NCI-H2171 (cell line): ENCODE results near the gene MED22.
"Not testable (repeated sequence)": the region's sequence is repeated elsewhere in the genome, so short reads cannot be mapped to it uniquely, and the experiment has no call there.

Experiments used
- DNase-seq: peaks from one replicate; lab custom pipeline; 2025; lab: John Stamatoyannopoulos, UW

Gene MED22

GRCh38 chr9:133347985-133348717, at the start of gene MED22, which contains the start of gene RPL7A:
TSS of gene MED22 (minus strand) at chr9:133348131. CDS start at chr9:133346662, 1,469 bp downstream.
TSS of gene RPL7A (plus strand) at chr9:133348218. CDS start at chr9:133348244, 26 bp downstream.
- peak; percentile 97 for DNase-seq

- no peak for DNase-seq
Measured at GRCh38 chr9:133397370-133397769, 49.4 kb upstream of the MED22 start.

GRCh38 chr9:133396952-133397351, 49.0 kb upstream of the MED22 start:
- no peak for DNase-seq

- DNase-seq, result no peak
Measured at GRCh38 chr9:133394687-133395271, 46.8 kb upstream of the MED22 start.

GRCh38 chr9:133393399-133393798, 45.5 kb upstream of the MED22 start:
- no peak for DNase-seq

- DNase-seq, result not testable (repeated sequence)
Measured at GRCh38 chr9:133392308-133392707, 44.4 kb upstream of the MED22 start.

- not testable (repeated sequence) for DNase-seq
Measured at GRCh38 chr9:133391449-133391848, 43.5 kb upstream of the MED22 start.

- DNase-seq, result no peak
Measured at GRCh38 chr9:133390713-133391112, 42.8 kb upstream of the MED22 start.

- DNase-seq, result no peak
Measured at GRCh38 chr9:133389562-133389961, 41.6 kb upstream of the MED22 start.

GRCh38 chr9:133389025-133389557, 41.2 kb upstream of the MED22 start:
- DNase-seq, result no peak

GRCh38 chr9:133387680-133388079, 39.7 kb upstream of the MED22 start:
- no peak for DNase-seq

- no peak for DNase-seq
Measured at GRCh38 chr9:133386338-133386737, 38.4 kb upstream of the MED22 start.

- no peak for DNase-seq
Measured at GRCh38 chr9:133385452-133385851, 37.5 kb upstream of the MED22 start.

- DNase-seq, result no peak
Measured at GRCh38 chr9:133384736-133385321, 36.9 kb upstream of the MED22 start.

- DNase-seq, result no peak
Measured at GRCh38 chr9:133383438-133383837, 35.5 kb upstream of the MED22 start.

- DNase-seq, result no peak
Measured at GRCh38 chr9:133382507-133383141, 34.7 kb upstream of the MED22 start.

- DNase-seq, result no peak
Measured at GRCh38 chr9:133380734-133381133, 32.8 kb upstream of the MED22 start.

GRCh38 chr9:133379153-133380086, 31.5 kb upstream of the MED22 start:
- no peak for DNase-seq

- DNase-seq, result no peak
Measured at GRCh38 chr9:133378408-133378962, 30.6 kb upstream of the MED22 start.

- DNase-seq, result peak; percentile 42
Measured at GRCh38 chr9:133377721-133378216, 29.8 kb upstream of the MED22 start.

- DNase-seq, result not testable (repeated sequence)
Measured at GRCh38 chr9:133377280-133377679, 29.3 kb upstream of the MED22 start.
